ENCODE measurements around the gene FBRS.
A peak's percentile ranks its signal among the peaks of the same experiment; 100 is the strongest.

The FBRS gene

DNA sequence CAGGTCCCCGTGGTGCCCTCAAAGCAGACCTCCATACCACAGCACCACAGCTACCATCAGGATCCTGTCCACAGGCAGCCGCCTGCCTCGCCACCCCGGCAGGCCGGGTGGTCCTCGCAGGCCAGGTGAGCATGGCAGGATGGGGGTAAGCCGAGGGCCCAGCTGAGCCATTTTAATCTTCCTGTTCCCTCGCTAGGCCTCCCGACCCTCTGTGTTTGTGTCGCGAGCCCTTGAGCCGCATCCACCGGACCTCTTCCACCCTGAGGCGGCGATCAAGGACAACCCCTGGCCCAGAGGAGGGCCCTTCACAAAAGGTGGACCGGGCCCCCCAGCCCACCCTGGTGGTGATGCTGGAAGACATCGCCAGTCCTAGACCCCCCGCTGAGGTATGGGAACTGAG is 5.5 kb upstream of the FBRS start (continued):
- no peak for TF ChIP-seq ZNF677 (tag by site-specific recombination; IDR thresholded peaks at IDR 0.05)
- TF ChIP-seq ZNF335 (tag by site-specific recombination; conservative IDR thresholded peaks at IDR 0.05), result no peak
- TF ChIP-seq ZNF776 (tag by site-specific recombination; IDR thresholded peaks at IDR 0.05; ENCODE audit: borderline replicate concordance), result no peak
- no peak for TF ChIP-seq ZNF473 (tag by site-specific recombination; IDR thresholded peaks at IDR 0.05)
- TF ChIP-seq ZNF777 (tag by site-specific recombination; IDR thresholded peaks at IDR 0.05; ENCODE audit: borderline replicate concordance), result no peak
- TF ChIP-seq HIC1 (tag by site-specific recombination; IDR thresholded peaks at IDR 0.05), result no peak

- H3K36me3 ChIP-seq (ENCODE audit: control insufficient read depth in 2 of 2, insufficient read depth in 1 of 2, low read length in 2 of 2), result peaks cover 18 to 52% of the 10 kb centered on the region in 2 experiments; a peak in 2 of 3 replicates
- POLR2A ChIA-PET, result interaction anchor here (1.4 kb wide), 1 partner anchor 10 kb away, joined by 3 read pairs; no protein-coding TSS in a partner anchor
These were observed 3.4 kb upstream of the FBRS start for GRCh38 chr16:30654856-30655255.

GRCh38 chr16:30655815-30656347 is 2.4 kb upstream of the FBRS start:
- ChIA-PET POLR2A (interaction anchor here (0.6 to 1.4 kb wide), 4 partner anchors 11 to 568 kb away, joined by 3 to 4 read pairs (median 3); no protein-coding TSS in a partner anchor), CTCF (interaction anchor here (0.7 to 1.2 kb wide), 4 partner anchors 24 to 121 kb away, joined by 3 read pairs; partner anchors contain the start of gene ZNF747)
- Histone ChIP-seq H3K4me1 (ENCODE audit: control insufficient read depth, insufficient read depth, low read length) (peaks cover 7% of the 10 kb centered on the region), H3K36me3 (ENCODE audit: control insufficient read depth in 2 of 2, insufficient read depth in 1 of 2, low read length in 2 of 2) (peaks cover 22 to 58% of the 10 kb centered on the region in 2 experiments; a peak in 2 of 3 replicates), H3K27ac (ENCODE audit: extremely low read depth, low read depth, low read length) (no peak overlapping the region), H3K9me3 (ENCODE audit: control insufficient read depth, insufficient read depth, low read depth, low read length) (no peaks in the 10 kb centered on the region), H3K4me3 (ENCODE audit: low read depth, low read length) (no peak overlapping the region)
- peak; percentile 93; the same call in 1 of the 2 replicates for TF ChIP-seq ZNF239 (tag by site-specific recombination; IDR thresholded peaks at IDR 0.05)
- peak; percentile 35; the same call in 1 of the 2 replicates for TF ChIP-seq GLIS2 (tag by site-specific recombination; IDR thresholded peaks at IDR 0.05)
- TF ChIP-seq ZBTB7A (tag by site-specific recombination; IDR thresholded peaks at IDR 0.05; ENCODE audit: low read depth), result no peak

More at GRCh38 chr16:30654856-30655255, 3.4 kb upstream of the FBRS start:
- Histone ChIP-seq H3K4me3 (ENCODE audit: low read depth, low read length) (no peak overlapping the region), H3K27ac (ENCODE audit: extremely low read depth, low read depth, low read length) (no peak overlapping the region), H3K9me3 (ENCODE audit: control insufficient read depth, insufficient read depth, low read depth, low read length) (no peaks in the 10 kb centered on the region), H3K4me1 (ENCODE audit: control insufficient read depth, insufficient read depth, low read length) (no peaks in the 10 kb centered on the region)
- no peak for TF ChIP-seq GLIS1 (tag by site-specific recombination; IDR thresholded peaks at IDR 0.05)
- CTCF ChIA-PET, result no interaction called here

DNA sequence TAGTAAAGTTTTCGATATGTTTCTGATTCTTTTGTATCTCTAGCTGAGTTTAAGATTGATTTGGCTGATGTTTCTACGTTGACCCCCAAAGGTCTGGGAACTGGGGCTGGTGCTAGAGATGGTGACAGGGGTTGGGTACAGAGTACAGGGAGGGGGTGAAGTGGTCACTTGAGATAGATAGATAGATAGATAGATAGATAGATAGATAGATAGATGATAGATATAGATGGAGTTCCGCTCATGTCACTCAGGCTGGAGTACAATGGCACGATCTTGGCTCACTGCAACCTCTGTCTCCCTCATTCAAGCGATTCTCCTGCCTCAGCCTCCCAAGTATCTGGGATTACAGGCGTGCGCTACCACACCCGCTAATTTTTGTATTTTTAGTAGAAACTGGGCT is 1.8 kb upstream of the FBRS start:
- TF ChIP-seq, protein P1, sequence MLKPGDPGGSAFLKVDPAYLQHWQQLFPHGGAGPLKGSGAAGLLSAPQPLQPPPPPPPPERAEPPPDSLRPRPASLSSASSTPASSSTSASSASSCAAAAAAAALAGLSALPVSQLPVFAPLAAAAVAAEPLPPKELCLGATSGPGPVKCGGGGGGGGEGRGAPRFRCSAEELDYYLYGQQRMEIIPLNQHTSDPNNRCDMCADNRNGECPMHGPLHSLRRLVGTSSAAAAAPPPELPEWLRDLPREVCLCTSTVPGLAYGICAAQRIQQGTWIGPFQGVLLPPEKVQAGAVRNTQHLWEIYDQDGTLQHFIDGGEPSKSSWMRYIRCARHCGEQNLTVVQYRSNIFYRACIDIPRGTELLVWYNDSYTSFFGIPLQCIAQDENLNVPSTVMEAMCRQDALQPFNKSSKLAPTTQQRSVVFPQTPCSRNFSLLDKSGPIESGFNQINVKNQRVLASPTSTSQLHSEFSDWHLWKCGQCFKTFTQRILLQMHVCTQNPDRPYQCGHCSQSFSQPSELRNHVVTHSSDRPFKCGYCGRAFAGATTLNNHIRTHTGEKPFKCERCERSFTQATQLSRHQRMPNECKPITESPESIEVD (tag by site-specific recombination; IDR thresholded peaks at IDR 0.05), result no peak
- TF ChIP-seq ZNF112 (tag by site-specific recombination; IDR thresholded peaks at IDR 0.05) (no peak), ZNF16 (tag by site-specific recombination; IDR thresholded peaks at IDR 0.05; ENCODE audit: low read depth) (no peak), ZNF366 (tag by site-specific recombination; conservative IDR thresholded peaks at IDR 0.05) (0 out of 2 replicates have a peak, but pooled peaks have one; percentile 29)
- Histone ChIP-seq H3K36me3 (ENCODE audit: control insufficient read depth in 2 of 2, insufficient read depth in 1 of 2, low read length in 2 of 2) (peaks cover 22 to 64% of the 10 kb centered on the region in 2 experiments; a peak in 2 of 3 replicates), H3K27ac (ENCODE audit: extremely low read depth, low read depth, low read length) (no peak overlapping the region), H3K4me3 (ENCODE audit: low read depth, low read length) (no peak overlapping the region), H3K9me3 (ENCODE audit: control insufficient read depth, insufficient read depth, low read depth, low read length) (no peaks in the 10 kb centered on the region), H3K4me1 (ENCODE audit: control insufficient read depth, insufficient read depth, low read length) (peaks cover 7% of the 10 kb centered on the region)
- ChIA-PET POLR2A (interaction anchor here (0.6 to 1.4 kb wide), 4 partner anchors 11 to 569 kb away, joined by 3 to 5 read pairs (median 4); partner anchors contain the start of gene ZNF689), CTCF (interaction anchor here (0.8 to 1.2 kb wide), 3 partner anchors 25 to 121 kb away, joined by 3 read pairs; partner anchors contain the start of gene ZNF747)

Measured in HEK293 (cell line).